Measurements from ENCODE around the gene FFAR1.
"Not testable (repeated sequence)": the region's sequence is repeated elsewhere in the genome, so short reads cannot be mapped to it uniquely, and the experiment has no call there.

DNA sequence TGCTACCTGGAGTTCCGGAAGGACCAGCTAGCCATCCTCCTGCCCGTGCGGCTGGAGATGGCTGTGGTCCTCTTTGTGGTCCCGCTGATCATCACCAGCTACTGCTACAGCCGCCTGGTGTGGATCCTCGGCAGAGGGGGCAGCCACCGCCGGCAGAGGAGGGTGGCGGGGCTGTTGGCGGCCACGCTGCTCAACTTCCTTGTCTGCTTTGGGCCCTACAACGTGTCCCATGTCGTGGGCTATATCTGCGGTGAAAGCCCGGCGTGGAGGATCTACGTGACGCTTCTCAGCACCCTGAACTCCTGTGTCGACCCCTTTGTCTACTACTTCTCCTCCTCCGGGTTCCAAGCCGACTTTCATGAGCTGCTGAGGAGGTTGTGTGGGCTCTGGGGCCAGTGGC lies 11.7 kb downstream of the FFAR1 start:
- not testable (repeated sequence) for TF ChIP-seq POLR2A (IDR thresholded peaks at IDR 0.05)
- TF ChIP-seq, protein P1, sequence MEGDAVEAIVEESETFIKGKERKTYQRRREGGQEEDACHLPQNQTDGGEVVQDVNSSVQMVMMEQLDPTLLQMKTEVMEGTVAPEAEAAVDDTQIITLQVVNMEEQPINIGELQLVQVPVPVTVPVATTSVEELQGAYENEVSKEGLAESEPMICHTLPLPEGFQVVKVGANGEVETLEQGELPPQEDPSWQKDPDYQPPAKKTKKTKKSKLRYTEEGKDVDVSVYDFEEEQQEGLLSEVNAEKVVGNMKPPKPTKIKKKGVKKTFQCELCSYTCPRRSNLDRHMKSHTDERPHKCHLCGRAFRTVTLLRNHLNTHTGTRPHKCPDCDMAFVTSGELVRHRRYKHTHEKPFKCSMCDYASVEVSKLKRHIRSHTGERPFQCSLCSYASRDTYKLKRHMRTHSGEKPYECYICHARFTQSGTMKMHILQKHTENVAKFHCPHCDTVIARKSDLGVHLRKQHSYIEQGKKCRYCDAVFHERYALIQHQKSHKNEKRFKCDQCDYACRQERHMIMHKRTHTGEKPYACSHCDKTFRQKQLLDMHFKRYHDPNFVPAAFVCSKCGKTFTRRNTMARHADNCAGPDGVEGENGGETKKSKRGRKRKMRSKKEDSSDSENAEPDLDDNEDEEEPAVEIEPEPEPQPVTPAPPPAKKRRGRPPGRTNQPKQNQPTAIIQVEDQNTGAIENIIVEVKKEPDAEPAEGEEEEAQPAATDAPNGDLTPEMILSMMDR (IDR thresholded peaks at IDR 0.05), result not testable (repeated sequence)

Measured in uterus (tissue), 2 donors.